ENCODE results near the gene NDUFA12. TPM values are rescaled to one million over a fixed set of nuclear protein-coding genes. Genes with fewer than 3 reads are reported as not detected.

The NDUFA12 gene
- total and polyA plus RNA-seq, 2 of the 13 experiments (the other 11 are each of a cell fraction or from before 2014, with no cell fraction given): 101 to 173 TPM

DNA sequence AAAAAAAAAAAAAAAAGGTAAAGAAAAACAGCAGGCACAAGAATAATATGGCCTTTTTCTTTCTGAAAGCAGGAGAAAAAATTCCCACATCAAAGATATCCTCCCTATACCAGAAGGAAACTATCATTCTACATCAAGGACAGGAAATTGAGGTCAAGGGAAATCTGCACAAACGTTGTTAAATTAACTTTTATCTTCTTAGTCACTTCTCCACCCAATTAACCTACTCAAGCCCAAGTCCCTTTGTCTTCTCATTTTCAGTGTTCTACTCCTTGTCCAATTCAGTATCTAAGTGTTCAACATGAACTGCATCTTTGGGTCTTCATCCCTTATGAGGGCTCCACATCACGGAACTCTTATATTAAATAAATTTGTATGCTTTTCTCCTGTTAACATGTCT, 15.7 kb downstream of the NDUFA12 start (continued):
- TF ChIP-seq, protein P1, sequence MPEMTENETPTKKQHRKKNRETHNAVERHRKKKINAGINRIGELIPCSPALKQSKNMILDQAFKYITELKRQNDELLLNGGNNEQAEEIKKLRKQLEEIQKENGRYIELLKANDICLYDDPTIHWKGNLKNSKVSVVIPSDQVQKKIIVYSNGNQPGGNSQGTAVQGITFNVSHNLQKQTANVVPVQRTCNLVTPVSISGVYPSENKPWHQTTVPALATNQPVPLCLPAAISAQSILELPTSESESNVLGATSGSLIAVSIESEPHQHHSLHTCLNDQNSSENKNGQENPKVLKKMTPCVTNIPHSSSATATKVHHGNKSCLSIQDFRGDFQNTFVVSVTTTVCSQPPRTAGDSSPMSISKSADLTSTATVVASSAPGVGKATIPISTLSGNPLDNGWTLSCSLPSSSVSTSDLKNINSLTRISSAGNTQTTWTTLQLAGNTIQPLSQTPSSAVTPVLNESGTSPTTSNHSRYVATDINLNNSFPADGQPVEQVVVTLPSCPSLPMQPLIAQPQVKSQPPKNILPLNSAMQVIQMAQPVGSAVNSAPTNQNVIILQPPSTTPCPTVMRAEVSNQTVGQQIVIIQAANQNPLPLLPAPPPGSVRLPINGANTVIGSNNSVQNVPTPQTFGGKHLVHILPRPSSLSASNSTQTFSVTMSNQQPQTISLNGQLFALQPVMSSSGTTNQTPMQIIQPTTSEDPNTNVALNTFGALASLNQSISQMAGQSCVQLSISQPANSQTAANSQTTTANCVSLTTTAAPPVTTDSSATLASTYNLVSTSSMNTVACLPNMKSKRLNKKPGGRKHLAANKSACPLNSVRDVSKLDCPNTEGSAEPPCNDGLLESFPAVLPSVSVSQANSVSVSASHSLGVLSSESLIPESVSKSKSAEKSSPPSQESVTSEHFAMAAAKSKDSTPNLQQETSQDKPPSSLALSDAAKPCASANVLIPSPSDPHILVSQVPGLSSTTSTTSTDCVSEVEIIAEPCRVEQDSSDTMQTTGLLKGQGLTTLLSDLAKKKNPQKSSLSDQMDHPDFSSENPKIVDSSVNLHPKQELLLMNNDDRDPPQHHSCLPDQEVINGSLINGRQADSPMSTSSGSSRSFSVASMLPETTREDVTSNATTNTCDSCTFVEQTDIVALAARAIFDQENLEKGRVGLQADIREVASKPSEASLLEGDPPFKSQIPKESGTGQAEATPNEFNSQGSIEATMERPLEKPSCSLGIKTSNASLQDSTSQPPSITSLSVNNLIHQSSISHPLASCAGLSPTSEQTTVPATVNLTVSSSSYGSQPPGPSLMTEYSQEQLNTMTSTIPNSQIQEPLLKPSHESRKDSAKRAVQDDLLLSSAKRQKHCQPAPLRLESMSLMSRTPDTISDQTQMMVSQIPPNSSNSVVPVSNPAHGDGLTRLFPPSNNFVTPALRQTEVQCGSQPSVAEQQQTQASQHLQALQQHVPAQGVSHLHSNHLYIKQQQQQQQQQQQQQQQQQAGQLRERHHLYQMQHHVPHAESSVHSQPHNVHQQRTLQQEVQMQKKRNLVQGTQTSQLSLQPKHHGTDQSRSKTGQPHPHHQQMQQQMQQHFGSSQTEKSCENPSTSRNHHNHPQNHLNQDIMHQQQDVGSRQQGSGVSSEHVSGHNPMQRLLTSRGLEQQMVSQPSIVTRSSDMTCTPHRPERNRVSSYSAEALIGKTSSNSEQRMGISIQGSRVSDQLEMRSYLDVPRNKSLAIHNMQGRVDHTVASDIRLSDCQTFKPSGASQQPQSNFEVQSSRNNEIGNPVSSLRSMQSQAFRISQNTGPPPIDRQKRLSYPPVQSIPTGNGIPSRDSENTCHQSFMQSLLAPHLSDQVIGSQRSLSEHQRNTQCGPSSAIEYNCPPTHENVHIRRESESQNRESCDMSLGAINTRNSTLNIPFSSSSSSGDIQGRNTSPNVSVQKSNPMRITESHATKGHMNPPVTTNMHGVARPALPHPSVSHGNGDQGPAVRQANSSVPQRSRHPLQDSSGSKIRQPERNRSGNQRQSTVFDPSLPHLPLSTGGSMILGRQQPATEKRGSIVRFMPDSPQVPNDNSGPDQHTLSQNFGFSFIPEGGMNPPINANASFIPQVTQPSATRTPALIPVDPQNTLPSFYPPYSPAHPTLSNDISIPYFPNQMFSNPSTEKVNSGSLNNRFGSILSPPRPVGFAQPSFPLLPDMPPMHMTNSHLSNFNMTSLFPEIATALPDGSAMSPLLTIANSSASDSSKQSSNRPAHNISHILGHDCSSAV (CRISPR knock-in tag; IDR thresholded peaks at IDR 0.05; ENCODE audit: borderline replicate concordance): no peak
- TF ChIP-seq ATF7-NPFF (CRISPR knock-in tag; IDR thresholded peaks at IDR 0.05; ENCODE audit: low read depth): no peak
- no peak for TF ChIP-seq ETV5 (CRISPR knock-in tag; IDR thresholded peaks at IDR 0.05; ENCODE audit: borderline replicate concordance)
- TF ChIP-seq SYNCRIP (IDR thresholded peaks at IDR 0.05; ENCODE audit: insufficient read depth, low read depth, low read length): no peak
